ENCODE measurements around the gene ATP10B.

ATP10B gene

GRCh38 chr5:160616712-160617497, 235.1 kb downstream of the ATP10B start:
- in situ Hi-C loops (cut with HindIII; ENCODE audit: low sequenced_read_pairs), result no loop called here
- DNase-seq (ENCODE audit: low read depth), result no peak
- no peak for TF ChIP-seq CTCF (IDR thresholded peaks at IDR 0.05; ENCODE audit: low read depth, low read length, missing control alignments)
- H3K4me3 ChIP-seq (ENCODE audit: low read depth, low read length), result no peak overlapping the region

GRCh38 chr5:160614136-160614535, 237.9 kb downstream of the ATP10B start:
- in situ Hi-C loops (cut with HindIII; ENCODE audit: low sequenced_read_pairs), result no loop called here
- no peak for TF ChIP-seq CTCF (IDR thresholded peaks at IDR 0.05; ENCODE audit: low read depth, low read length, missing control alignments)
- DNase-seq (ENCODE audit: low read depth), result no peak
- no peak overlapping the region for H3K4me3 ChIP-seq (ENCODE audit: low read depth, low read length)

- no peak for TF ChIP-seq CTCF (IDR thresholded peaks at IDR 0.05; ENCODE audit: low read depth, low read length, missing control alignments)
- in situ Hi-C loops (cut with HindIII; ENCODE audit: low sequenced_read_pairs), result no loop called here
- H3K4me3 ChIP-seq (ENCODE audit: low read depth, low read length), result no peak overlapping the region
- DNase-seq (ENCODE audit: low read depth), result no peak
These were observed 246.7 kb downstream of the ATP10B start for GRCh38 chr5:160605266-160605665.

GRCh38 chr5:160604484-160604883, 247.5 kb downstream of the ATP10B start:
- in situ Hi-C loops (cut with HindIII; ENCODE audit: low sequenced_read_pairs), result no loop called here
- DNase-seq (ENCODE audit: low read depth), result no peak
- H3K4me3 ChIP-seq (ENCODE audit: low read depth, low read length), result no peak overlapping the region
- no peak for TF ChIP-seq CTCF (IDR thresholded peaks at IDR 0.05; ENCODE audit: low read depth, low read length, missing control alignments)

- DNase-seq (ENCODE audit: low read depth), result no peak
- no peak overlapping the region for H3K4me3 ChIP-seq (ENCODE audit: low read depth, low read length)
- in situ Hi-C loops (cut with HindIII; ENCODE audit: low sequenced_read_pairs), result no loop called here
- no peak for TF ChIP-seq CTCF (IDR thresholded peaks at IDR 0.05; ENCODE audit: low read depth, low read length, missing control alignments)
These were observed 249.3 kb downstream of the ATP10B start for GRCh38 chr5:160602744-160603143.

GRCh38 chr5:160601046-160601445, 251.0 kb downstream of the ATP10B start:
- in situ Hi-C loops (cut with HindIII; ENCODE audit: low sequenced_read_pairs), result no loop called here
- TF ChIP-seq CTCF (IDR thresholded peaks at IDR 0.05; ENCODE audit: low read depth, low read length, missing control alignments), result no peak
- H3K4me3 ChIP-seq (ENCODE audit: low read depth, low read length), result no peak overlapping the region
- no peak for DNase-seq (ENCODE audit: low read depth)

Measured in astrocyte of the cerebellum (primary cell).